ENCODE measurements around the gene LGI2.

LGI2 gene

DNA sequence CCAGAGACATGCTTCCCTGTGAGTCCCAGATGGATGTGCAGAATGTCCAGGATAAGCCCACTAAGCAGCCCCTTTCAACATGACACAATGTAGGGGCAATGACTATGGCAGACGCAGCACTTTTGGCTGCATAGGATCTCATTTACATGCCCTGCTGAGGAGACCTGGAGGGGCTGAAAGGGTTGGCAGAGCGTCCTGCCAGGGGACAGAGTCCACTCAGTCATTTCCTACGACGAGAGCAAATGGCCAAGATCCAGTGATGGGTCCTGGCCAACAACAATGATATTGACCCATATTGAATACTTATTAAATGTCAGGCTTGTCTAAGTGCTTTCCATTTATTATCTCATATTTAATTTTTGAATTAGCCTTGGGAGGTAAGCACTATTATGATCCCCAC is 41.4 kb downstream of the LGI2 start:
- Mint-ChIP-seq H3K4me1 (no peaks in the 10 kb centered on the region), H3K27me3 (peaks cover 2% of the 10 kb centered on the region), H3K36me3 (no peaks in the 10 kb centered on the region), H3K9me3 (no peaks in the 10 kb centered on the region), H3K4me3 (no peak overlapping the region), H3K27ac (no peak overlapping the region)

DNA sequence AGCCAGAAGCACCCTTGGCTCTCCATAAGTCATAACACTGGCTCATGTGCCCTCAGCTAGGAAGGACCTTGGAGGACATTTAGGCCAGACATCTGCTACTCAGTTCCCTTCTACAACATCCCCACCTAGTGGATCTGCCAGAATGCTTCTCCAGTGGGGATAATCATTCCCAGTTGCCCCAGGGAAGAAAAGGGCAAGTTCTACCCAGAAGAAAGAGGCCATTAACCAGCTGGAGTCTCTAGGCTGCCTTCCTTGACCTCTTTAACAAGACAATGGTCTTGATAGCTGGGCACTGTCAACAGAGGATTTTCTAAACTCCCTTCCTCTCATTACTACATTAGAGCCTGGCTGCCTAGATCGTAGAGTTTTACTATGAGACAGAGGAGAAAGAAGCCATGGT is 42.0 kb downstream of the LGI2 start:
- Mint-ChIP-seq H3K27ac (no peak overlapping the region), H3K4me1 (no peaks in the 10 kb centered on the region), H3K36me3 (no peaks in the 10 kb centered on the region), H3K9me3 (no peaks in the 10 kb centered on the region), H3K27me3 (peaks cover 2% of the 10 kb centered on the region), H3K4me3 (no peak overlapping the region)

DNA sequence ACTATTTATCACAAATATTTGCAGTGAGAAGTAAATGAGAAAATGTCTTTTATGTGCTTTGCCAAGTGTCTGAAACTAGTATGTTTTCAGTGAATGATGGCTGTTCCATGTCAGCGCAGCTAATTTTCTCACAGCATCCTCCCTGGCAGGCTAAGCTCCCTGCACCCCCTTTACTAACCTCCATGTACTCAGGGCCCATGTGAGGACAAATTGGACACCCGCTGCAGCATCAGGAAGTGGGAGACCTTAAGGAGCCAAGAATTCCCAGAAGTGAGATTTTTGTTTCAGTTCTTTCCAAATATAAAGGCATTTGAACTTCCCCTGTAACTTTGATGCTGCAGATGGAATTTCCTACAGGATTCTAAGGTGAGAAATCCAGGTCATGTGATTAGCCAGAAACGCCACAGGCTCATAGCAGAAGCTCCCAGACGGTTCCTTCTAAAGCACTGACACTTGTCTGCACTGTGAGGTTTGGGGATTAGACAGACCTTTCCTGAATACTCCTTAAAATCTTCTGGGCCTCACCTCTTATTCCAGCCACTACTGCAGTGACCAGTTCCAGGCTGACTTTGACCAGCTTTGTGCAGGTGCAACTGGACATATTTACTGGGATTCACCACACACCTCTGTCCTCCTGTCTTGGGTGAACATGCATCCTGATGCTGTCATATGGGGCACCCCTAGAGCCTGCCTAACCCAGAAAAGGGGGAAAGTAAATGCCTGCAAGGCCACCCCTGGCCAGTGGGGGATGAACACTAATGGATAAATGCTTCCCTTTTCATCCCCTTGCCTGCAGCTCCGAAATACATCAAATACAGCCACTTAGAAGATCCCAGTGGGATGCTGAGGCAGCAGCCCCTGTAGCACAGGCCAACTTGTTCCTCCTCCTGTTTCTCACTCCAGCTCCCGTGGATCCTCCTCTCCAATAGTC is 45.9 kb downstream of the LGI2 start:
- Mint-ChIP-seq H3K27me3 (peaks cover 4% of the 10 kb centered on the region), H3K4me1 (peaks cover 5% of the 10 kb centered on the region), H3K4me3 (no peak overlapping the region), H3K36me3 (no peaks in the 10 kb centered on the region), H3K9me3 (no peaks in the 10 kb centered on the region), H3K27ac (no peak overlapping the region)

DNA sequence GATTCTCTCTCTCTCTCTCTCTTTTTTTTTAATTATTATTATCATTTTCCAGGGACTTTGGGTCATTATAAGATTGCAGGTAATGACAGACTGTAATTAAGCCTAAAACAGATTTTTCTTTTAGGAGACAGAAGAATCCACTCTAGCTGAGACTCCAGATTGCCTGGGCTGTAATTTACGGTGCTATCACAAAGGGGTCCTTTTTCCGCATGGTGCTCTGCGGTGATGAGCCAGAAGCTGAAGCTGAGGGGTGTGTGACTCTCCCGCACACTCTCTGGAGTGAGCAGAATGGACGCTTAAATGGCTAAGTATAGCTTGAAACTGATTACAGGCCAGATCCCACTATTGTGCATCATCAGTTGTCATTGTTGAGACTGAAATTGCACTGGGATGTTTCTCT is 50.0 kb downstream of the LGI2 start:
- Mint-ChIP-seq H3K9me3 (no peaks in the 10 kb centered on the region), H3K27ac (no peak overlapping the region), H3K4me1 (peaks cover 5% of the 10 kb centered on the region), H3K4me3 (no peak overlapping the region), H3K27me3 (peaks cover 15% of the 10 kb centered on the region), H3K36me3 (no peaks in the 10 kb centered on the region)

DNA sequence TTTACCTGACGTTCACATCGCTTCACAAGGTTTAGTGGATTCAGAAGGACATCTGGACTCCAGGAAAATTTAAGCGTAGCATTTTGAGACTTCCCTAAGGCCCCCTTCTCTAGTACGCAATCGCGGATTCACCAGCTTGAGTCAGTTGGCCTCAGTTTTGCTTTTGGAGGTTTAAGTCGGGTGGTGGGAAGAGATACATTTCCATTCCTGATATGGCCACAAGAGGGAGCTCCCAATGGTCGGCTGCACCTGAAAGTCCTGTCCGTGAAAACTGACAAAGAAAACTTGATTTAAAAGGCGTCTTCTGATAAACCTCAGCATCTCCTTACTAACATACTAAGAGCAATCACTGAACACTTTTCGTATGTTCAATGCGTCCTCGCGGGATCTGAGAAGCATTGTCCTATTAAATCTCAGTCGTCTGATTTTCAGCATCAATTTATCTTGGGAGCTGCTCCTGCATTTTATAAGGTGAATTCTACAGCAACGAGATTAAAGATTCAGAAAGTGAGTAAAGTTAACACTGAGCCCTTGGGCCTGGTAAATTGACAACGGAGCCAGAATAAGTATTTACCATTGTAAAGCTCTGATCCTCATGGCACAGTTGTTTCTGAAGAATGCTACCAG is 50.6 kb downstream of the LGI2 start:
- Mint-ChIP-seq H3K36me3 (no peaks in the 10 kb centered on the region), H3K27ac (no peak overlapping the region), H3K4me1 (peaks cover 5% of the 10 kb centered on the region), H3K27me3 (peaks cover 15% of the 10 kb centered on the region), H3K9me3 (no peaks in the 10 kb centered on the region), H3K4me3 (peak overlapping the region; percentile 40)

DNA sequence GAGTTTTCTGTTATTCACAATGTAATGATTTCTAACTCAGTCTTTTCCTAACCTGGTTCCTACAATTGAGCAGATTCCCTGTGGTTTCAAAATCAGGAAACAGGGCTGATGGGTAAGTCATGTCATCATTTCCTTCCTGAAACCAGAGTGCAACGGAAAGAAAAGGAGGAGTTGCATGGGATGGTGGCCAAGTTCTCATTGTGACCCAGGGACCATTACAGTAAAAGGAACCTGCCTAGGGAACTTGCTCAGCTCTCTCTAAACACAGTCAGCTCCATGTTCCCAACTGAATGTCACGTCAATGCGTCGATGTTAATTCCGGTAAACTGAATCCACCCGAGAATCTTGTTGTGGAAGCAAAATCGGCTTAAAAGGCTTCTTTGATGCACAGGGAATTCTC is 51.2 kb downstream of the LGI2 start:
- Mint-ChIP-seq H3K9me3 (no peaks in the 10 kb centered on the region), H3K4me1 (peaks cover 5% of the 10 kb centered on the region), H3K27me3 (peaks cover 15% of the 10 kb centered on the region), H3K4me3 (no peak overlapping the region), H3K27ac (no peak overlapping the region), H3K36me3 (no peaks in the 10 kb centered on the region)

DNA sequence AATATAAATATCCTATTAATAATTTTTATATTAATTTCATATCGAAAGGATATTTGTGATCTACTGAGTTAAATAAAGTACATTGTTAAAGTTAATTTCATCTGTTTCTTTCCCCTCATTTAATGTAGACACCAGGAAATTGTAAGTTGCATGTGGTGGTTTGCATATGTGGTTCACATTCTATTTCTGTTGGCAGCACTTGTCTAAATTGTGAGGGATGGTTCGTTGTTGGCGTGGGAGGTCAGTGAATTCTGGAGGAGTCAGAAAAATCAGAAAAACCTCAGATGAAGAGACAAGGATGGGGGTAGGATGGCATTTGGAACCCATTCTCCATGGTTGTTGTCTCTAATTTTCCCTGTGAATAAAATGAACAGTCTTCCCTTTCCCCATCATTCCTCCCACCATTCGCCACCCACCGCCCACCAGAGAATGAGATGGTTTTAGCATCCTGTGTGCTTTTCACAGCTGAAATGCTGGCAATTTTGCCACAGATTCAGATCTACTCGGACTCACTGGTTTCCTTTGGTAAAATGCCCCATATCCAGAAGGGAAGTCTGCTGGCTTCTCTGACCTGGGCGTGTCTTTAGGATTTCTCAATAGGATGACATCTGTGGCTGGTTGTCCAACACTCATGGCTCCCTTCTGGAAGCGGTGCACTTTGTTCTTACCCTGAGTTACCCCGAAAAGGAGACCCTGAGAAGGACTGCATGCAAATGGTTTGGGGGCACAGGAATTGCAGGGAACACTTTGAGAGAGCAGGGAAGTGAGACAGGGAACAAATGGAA is 52.3 kb downstream of the LGI2 start:
- Mint-ChIP-seq H3K36me3 (no peaks in the 10 kb centered on the region), H3K4me3 (no peak overlapping the region), H3K27me3 (peaks cover 15% of the 10 kb centered on the region), H3K27ac (no peak overlapping the region), H3K9me3 (no peaks in the 10 kb centered on the region), H3K4me1 (peaks cover 5% of the 10 kb centered on the region)

DNA sequence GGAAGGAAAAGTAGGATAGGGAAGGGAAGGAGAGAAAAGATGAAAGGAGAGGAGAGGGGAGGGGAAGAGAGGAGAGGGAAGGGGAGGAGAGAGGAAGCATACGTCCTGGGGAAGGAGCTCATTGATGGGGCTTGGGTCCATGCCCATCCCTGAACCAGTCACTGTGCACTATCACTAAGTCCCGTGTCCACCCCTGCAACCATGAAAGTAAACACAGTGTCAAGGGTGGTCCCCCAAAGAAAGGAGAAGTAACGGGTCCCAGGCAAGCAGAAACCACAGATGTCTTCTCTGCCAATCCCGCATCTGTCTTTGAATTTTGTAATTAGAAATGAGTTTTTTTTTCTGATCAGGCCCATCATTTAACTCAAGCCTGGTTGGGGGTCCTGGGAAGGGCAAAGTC is 55.2 kb downstream of the LGI2 start:
- Mint-ChIP-seq H3K4me1 (peaks cover 5% of the 10 kb centered on the region), H3K9me3 (no peaks in the 10 kb centered on the region), H3K27me3 (peaks cover 19% of the 10 kb centered on the region), H3K4me3 (no peak overlapping the region), H3K36me3 (no peaks in the 10 kb centered on the region), H3K27ac (no peak overlapping the region)

DNA sequence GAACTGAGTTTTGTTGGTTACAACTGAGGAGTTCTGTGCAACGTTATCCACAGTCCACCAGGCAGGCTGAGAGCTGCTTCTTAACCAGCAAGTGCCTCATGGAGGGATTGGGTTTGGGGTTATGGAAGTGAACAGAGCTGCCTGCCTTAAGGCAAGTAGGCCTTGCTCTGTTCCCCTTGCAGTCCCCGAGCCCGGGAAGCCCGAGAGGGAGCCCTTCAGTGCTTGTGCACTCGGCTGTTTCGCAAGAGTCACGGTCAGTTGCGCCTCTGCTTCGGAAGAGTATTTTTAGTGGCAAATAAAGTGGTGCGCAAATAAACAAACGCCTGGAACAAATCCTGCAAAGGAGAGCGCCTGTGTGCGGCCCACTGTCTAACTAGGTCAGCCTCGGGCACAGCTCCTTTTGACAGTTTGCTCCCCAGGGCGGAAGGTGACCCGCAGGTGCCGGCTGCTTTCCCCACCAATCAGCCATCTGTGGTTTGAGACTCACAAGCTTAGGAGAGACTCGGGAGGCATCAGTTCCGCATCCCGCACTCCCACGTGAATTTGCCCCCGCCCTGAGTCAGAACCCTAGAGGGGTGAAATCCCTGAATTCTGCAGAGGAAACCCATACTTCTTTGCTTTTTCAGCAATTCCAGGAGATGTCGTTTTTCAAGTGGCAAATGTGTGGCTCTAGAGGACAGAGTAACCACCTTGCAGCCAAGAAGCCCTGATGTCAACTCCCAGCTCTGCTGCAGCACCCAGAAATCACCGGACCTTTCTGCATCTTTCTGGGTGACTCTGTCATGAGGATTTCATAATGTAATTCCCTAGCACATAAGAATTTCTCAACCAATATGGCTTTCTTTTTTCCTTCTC is 56.8 kb downstream of the LGI2 start:
- no peaks in the 10 kb centered on the region for H3K36me3 Mint-ChIP-seq
- H3K4me3 Mint-ChIP-seq: no peak overlapping the region
- H3K9me3 Mint-ChIP-seq: no peaks in the 10 kb centered on the region
- peaks cover 15% of the 10 kb centered on the region for H3K27me3 Mint-ChIP-seq
- no peak overlapping the region for H3K27ac Mint-ChIP-seq
- H3K4me1 Mint-ChIP-seq: no peaks in the 10 kb centered on the region

DNA sequence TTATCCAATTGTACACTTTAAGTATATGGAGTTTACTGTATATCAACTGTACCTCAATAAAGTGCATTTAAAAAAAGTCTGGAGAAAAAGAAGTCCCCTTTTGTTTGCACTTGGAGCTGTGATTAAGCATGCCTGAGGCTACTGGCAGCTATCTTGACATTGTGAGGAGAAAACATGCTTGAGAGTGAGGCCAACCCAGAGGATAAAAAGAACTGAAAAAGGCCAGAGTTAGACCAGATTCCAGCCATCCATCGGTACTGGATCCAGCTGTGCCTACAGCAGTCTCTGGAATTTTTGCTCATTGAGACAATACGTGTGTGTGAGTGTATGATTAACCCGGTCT is 57.4 kb downstream of the LGI2 start:
- Mint-ChIP-seq H3K36me3 (no peaks in the 10 kb centered on the region), H3K27ac (no peak overlapping the region)

DNA sequence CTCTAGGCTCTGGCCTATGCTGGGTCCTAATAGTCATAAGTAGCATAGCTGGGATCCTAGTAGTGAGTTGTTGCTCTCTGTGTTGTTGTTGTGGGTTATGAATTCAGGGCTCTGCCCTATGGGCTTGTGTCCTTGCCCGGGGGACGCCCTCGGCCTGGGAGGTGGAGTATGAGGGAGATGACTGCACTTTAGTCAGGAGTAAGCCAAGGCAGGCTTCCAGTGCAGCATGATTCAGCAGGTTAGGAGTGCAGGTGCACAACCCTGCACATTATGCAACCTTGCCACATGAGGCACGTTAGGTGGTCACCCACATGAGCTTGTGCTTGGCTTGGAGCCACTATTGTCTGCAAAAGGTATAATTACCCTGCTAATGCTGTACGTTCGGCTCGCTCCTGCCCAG is 59.6 kb downstream of the LGI2 start:
- Mint-ChIP-seq H3K9me3 (no peaks in the 10 kb centered on the region), H3K36me3 (no peaks in the 10 kb centered on the region), H3K27me3 (peaks cover 8% of the 10 kb centered on the region), H3K4me3 (no peak overlapping the region), H3K4me1 (no peaks in the 10 kb centered on the region), H3K27ac (no peak overlapping the region)

More for the DNA sequence above, 57.4 kb downstream of the LGI2 start:
- Mint-ChIP-seq H3K4me3 (no peak overlapping the region), H3K27me3 (peaks cover 15% of the 10 kb centered on the region), H3K4me1 (no peaks in the 10 kb centered on the region), H3K9me3 (no peaks in the 10 kb centered on the region)

DNA sequence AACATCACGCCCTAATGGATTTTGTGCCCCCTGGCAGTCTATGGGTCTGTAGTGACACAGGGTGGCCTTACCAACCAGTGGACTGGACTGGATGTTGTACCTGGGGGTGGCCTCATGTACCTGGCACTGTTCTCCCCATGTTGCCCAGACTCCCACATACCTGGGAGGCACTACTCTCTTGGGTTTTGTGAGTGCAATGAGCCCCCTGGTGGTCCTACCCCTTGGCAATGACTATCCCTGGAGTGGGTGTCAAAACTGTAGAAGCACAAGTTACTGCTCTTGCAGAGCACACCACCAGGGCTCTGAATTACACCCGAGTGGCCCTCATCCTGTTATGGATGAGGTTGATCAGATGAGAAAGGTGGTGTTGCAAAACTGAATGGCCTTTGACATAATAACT is 60.1 kb downstream of the LGI2 start:
- no peaks in the 10 kb centered on the region for H3K9me3 Mint-ChIP-seq
- H3K4me1 Mint-ChIP-seq: no peaks in the 10 kb centered on the region
- no peaks in the 10 kb centered on the region for H3K36me3 Mint-ChIP-seq
- peaks cover 7% of the 10 kb centered on the region for H3K27me3 Mint-ChIP-seq
- no peak overlapping the region for H3K4me3 Mint-ChIP-seq
- H3K27ac Mint-ChIP-seq: no peak overlapping the region

DNA sequence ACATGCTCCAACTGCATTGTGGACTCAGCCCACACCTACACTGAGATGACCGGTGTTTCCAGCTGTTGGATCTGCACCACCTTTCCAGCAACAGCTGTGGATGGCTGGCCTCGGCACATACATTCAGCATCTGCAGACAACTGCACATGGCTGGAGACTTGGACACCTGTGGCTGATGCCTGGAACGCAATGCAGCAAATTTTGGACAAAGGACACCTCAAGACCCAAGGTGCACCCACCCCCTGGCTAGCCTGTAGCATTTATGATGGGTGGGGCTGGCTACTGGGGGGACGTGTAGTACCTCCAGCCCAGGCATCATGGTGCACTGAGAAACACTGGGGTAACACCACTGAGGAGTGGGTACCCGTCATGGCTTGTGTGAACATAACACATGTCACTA is 60.6 kb downstream of the LGI2 start:
- H3K27ac Mint-ChIP-seq: no peak overlapping the region
- peaks cover 7% of the 10 kb centered on the region for H3K27me3 Mint-ChIP-seq
- H3K9me3 Mint-ChIP-seq: no peaks in the 10 kb centered on the region
- no peak overlapping the region for H3K4me3 Mint-ChIP-seq
- no peaks in the 10 kb centered on the region for H3K4me1 Mint-ChIP-seq
- no peaks in the 10 kb centered on the region for H3K36me3 Mint-ChIP-seq

DNA sequence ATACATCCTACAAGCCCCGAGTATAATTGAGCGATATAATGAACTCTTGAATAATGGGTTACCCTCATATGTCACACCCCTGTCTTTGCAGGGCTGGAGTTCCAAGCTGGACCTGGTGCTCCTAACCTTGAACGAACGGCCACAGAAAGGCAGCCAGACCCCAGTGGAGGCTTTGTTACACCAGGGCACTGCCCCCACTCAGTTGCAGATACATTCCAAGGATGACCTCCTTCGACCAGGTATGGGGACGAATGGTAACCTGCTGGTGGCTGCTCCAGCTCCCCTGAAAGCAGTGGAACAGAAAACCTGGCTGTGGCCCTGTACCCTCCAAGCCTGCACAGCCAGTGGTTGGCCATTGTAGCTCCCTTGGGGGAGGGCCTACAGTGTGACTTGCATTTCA is 61.3 kb downstream of the LGI2 start:
- Mint-ChIP-seq H3K36me3 (no peaks in the 10 kb centered on the region), H3K4me3 (no peak overlapping the region), H3K4me1 (no peaks in the 10 kb centered on the region), H3K27ac (no peak overlapping the region), H3K27me3 (peaks cover 7% of the 10 kb centered on the region), H3K9me3 (no peaks in the 10 kb centered on the region)

DNA sequence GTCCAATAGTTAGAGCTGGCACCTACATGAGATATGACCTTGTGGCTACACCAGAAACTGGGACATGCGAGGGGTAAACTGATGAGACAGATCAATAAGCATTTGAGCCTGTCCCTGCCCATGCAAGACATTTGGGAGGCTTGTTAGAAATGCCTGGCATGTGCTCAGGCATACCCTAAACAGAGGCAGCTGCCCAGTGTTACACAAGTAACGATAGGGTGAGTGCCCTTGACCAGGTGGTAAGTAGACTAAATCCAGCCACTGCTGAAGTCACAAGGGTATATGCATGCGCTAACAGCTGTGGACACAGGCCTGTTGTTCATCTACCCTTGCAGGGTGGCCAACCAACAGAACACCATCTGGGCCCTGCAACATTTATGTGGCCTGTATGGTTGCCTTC is 61.8 kb downstream of the LGI2 start:
- Mint-ChIP-seq H3K4me3 (no peak overlapping the region), H3K27me3 (peaks cover 7% of the 10 kb centered on the region), H3K27ac (no peak overlapping the region), H3K36me3 (no peaks in the 10 kb centered on the region), H3K4me1 (no peaks in the 10 kb centered on the region), H3K9me3 (no peaks in the 10 kb centered on the region)
